Mucosa of stomach (tissue), 1 donor: Measurements from ENCODE around the gene RHBDF2.

Experiments
- H3K27me3 ChIP-seq: one replicate; pipeline ENCODE4 v1.7.0; 2013; ENCODE audit warnings: mild to moderate bottlenecking, low read length; ENCODE audit not compliant: control insufficient read depth, insufficient read depth
- H3K36me3 ChIP-seq: one replicate; pipeline ENCODE4 v1.7.0; 2013; ENCODE audit warnings: low read length; ENCODE audit not compliant: control insufficient read depth, insufficient read depth
- H3K4me1 ChIP-seq: one replicate; pipeline ENCODE4 v1.7.0; 2013; ENCODE audit warnings: mild to moderate bottlenecking, low read length; ENCODE audit not compliant: control insufficient read depth, insufficient read depth
- H3K4me3 ChIP-seq: one replicate; pipeline ENCODE4 v1.7.0; 2013; ENCODE audit warnings: low read length
- H3K9ac ChIP-seq: one replicate; pipeline ENCODE4 v1.7.0; 2013; ENCODE audit warnings: mild to moderate bottlenecking, low read length, moderate library complexity
- H3K9me3 ChIP-seq: one replicate; pipeline ENCODE4 v1.7.0; 2013; ENCODE audit warnings: mild to moderate bottlenecking, low read length, moderate library complexity; ENCODE audit not compliant: control insufficient read depth
- donor health status: Pancreatic carcinoma.

Gene RHBDF2

GRCh38 chr17:76452127-76452659 lies 49.0 kb downstream of the RHBDF2 start:
- H3K4me3 ChIP-seq: peak overlapping the region; percentile 67
- peaks cover 8% of the 10 kb centered on the region for H3K4me1 ChIP-seq
- no peaks in the 10 kb centered on the region for H3K27me3 ChIP-seq
- H3K36me3 ChIP-seq: no peaks in the 10 kb centered on the region
- no peaks in the 10 kb centered on the region for H3K9me3 ChIP-seq
- peak overlapping the region; percentile 38 for H3K9ac ChIP-seq

GRCh38 chr17:76451506-76451905 lies 49.7 kb downstream of the RHBDF2 start:
- Histone ChIP-seq H3K27me3 (no peaks in the 10 kb centered on the region), H3K9ac (no peak overlapping the region), H3K9me3 (no peaks in the 10 kb centered on the region), H3K36me3 (no peaks in the 10 kb centered on the region), H3K4me1 (peaks cover 15% of the 10 kb centered on the region), H3K4me3 (no peak overlapping the region)

- H3K4me3 ChIP-seq: no peak overlapping the region
- H3K9ac ChIP-seq: no peak overlapping the region
- no peaks in the 10 kb centered on the region for H3K36me3 ChIP-seq
- H3K9me3 ChIP-seq: no peaks in the 10 kb centered on the region
- H3K4me1 ChIP-seq: peaks cover 24% of the 10 kb centered on the region
- no peaks in the 10 kb centered on the region for H3K27me3 ChIP-seq
These were observed 52.1 kb downstream of the RHBDF2 start for GRCh38 chr17:76449126-76449525.

- no peaks in the 10 kb centered on the region for H3K9me3 ChIP-seq
- no peaks in the 10 kb centered on the region for H3K36me3 ChIP-seq
- no peaks in the 10 kb centered on the region for H3K27me3 ChIP-seq
- H3K4me1 ChIP-seq: peaks cover 24% of the 10 kb centered on the region
- H3K4me3 ChIP-seq: no peak overlapping the region
- no peak overlapping the region for H3K9ac ChIP-seq
These were observed 53.1 kb downstream of the RHBDF2 start for GRCh38 chr17:76447931-76448652.

GRCh38 chr17:76446449-76447231 lies 54.6 kb downstream of the RHBDF2 start:
- H3K4me1 ChIP-seq: peaks cover 18% of the 10 kb centered on the region
- H3K9ac ChIP-seq: peak overlapping the region; percentile 10
- no peaks in the 10 kb centered on the region for H3K9me3 ChIP-seq
- H3K4me3 ChIP-seq: no peak overlapping the region
- no peaks in the 10 kb centered on the region for H3K27me3 ChIP-seq
- H3K36me3 ChIP-seq: no peaks in the 10 kb centered on the region

GRCh38 chr17:76445697-76446448 lies 55.4 kb downstream of the RHBDF2 start:
- Histone ChIP-seq H3K27me3 (no peaks in the 10 kb centered on the region), H3K4me3 (no peak overlapping the region), H3K9me3 (no peaks in the 10 kb centered on the region), H3K9ac (no peak overlapping the region), H3K4me1 (peaks cover 18% of the 10 kb centered on the region), H3K36me3 (no peaks in the 10 kb centered on the region)

- Histone ChIP-seq H3K9ac (no peak overlapping the region), H3K4me3 (no peak overlapping the region), H3K4me1 (peaks cover 18% of the 10 kb centered on the region), H3K27me3 (no peaks in the 10 kb centered on the region), H3K36me3 (no peaks in the 10 kb centered on the region), H3K9me3 (no peaks in the 10 kb centered on the region)
These were observed 56.5 kb downstream of the RHBDF2 start for GRCh38 chr17:76444518-76445311.

GRCh38 chr17:76442341-76443338 lies 58.6 kb downstream of the RHBDF2 start:
- no peaks in the 10 kb centered on the region for H3K36me3 ChIP-seq
- H3K4me3 ChIP-seq: no peak overlapping the region
- H3K4me1 ChIP-seq: peaks cover 18% of the 10 kb centered on the region
- no peaks in the 10 kb centered on the region for H3K9me3 ChIP-seq
- H3K9ac ChIP-seq: no peak overlapping the region
- H3K27me3 ChIP-seq: no peaks in the 10 kb centered on the region

- Histone ChIP-seq H3K4me1 (peaks cover 13% of the 10 kb centered on the region), H3K9me3 (no peaks in the 10 kb centered on the region), H3K36me3 (no peaks in the 10 kb centered on the region), H3K4me3 (no peak overlapping the region), H3K27me3 (no peaks in the 10 kb centered on the region), H3K9ac (no peak overlapping the region)
These were observed 59.4 kb downstream of the RHBDF2 start for GRCh38 chr17:76441686-76442340.

GRCh38 chr17:76440751-76441362 lies 60.4 kb downstream of the RHBDF2 start:
- no peaks in the 10 kb centered on the region for H3K9me3 ChIP-seq
- H3K9ac ChIP-seq: no peak overlapping the region
- H3K36me3 ChIP-seq: no peaks in the 10 kb centered on the region
- H3K4me1 ChIP-seq: peaks cover 3% of the 10 kb centered on the region
- no peak overlapping the region for H3K4me3 ChIP-seq
- no peaks in the 10 kb centered on the region for H3K27me3 ChIP-seq
